SKM-1 (cell line): ENCODE results near the gene RERE.

ENCODE experiments used
- DNase-seq: peaks from one replicate; lab custom pipeline; 2025; ENCODE audit not compliant: unreplicated experiment; lab: John Stamatoyannopoulos, UW

Gene RERE

DNA sequence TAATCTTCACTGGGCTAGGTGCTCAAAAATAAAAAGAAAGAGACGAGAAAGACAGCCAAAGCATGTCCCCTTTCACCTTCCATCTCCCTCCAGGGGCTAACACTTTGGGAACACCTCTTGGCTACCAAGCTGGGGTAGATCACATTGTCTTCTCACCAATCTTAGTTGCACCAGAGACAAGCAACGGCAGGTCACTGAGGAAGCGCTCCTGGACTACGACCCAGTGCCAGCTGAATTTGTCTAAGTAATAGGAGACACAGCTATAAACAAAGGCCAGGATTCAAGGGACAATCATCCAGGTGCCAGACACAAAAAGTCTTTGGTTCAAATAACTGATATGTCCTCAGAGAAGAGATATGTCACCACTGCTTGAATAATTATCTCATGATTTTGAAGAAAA is 399.1 kb downstream of the RERE start:
- DNase-seq, result no peak

DNA sequence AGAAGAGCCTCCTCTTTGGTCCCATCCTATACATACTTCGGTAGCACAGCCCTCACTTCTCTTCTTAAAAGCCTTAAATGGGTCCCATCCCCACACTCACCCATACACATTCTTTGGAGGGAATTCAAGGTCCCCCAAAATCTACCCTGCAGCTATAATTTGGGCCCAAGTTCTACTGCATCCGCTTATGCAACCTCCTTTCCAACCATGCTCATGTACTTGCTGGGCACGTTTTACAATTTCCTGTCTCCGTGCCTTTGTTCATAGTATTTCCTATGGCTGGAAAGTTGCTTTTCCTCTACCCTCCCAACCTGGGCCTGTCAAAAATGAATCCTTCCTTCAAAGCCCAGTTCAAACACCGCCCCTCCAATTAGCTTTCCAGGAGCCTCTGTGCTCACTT is 399.8 kb downstream of the RERE start:
- no peak for DNase-seq

DNA sequence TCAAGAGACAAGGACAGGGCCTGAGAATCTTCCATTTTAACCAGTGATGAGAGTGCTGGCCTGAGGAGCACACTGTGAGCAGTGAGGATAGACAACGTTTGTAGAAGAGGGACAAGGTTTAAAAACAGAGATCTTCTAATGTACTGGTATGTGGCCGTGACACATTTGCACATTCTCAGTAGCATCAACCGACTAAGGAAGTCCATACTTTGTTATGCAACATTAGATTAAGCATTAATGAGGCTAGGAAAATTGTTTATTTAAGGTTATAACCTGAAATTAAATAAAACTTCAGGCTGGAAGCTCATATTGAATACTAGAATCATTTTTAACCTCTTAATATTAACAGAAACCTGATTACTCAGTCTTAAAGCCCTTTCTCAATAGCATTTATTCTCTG is 400.6 kb downstream of the RERE start:
- DNase-seq, result no peak

DNA sequence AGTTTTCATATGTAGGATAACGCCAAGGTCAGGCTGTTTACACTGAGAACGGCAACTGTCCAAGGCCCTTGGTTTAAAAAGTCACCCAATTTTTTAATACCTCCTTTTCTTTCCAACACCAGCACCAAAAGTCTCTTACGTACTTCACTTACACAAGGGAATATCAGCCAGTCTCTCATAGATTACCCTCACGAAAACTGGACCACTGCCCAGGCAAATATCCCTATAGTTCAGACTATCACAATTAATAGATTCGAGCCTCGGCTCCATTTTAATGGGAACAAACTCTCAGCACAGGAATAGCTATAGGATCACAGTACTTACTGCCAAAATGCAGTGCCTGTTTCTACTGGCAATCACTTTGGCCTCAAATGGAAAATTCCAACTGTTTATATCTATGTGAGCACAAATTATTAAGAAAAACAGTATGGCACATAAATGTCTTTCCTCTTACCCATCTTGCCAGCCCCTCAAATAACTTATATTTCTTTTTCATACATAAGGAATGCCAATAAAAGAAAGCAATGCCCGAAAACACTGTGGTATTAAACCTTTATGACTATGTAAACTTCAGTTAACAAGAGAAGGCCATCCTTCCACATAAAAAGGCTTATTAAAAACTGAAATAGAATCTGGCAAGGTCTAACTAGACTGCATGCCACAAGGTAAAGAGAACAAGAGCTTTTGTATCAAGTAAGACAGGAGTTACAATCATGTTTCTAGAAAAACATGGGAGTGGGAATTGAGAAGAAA is 401.7 kb downstream of the RERE start:
- no peak for DNase-seq

DNA sequence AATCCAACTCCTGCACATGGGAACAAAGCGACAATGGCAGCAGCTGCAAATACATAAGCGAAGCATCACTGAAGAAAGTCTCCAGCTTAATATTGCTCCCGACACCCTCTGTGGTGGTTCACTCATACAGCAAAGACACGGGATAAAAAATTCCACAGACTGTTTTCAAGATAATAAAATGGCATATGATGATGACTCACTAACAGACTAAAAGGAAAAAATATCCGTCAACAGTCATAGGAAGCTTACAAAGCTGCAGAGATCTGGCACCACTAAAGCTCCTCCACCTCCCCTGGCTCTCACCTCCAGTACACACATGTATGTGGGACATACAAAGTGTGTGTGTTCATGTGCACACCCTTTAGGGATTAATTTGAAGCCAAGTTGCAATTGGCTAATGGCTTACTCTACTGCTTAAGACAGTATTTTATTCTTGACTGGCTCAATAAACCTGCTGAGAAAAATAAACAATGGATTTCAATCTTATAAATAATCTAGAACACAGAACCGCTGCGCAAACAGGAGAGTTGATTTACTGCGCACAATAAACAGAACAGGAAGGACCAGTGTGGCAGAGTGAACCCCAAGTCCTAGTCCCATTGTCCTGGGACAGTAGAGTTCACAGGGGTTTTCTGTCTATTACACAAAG is 405.1 kb downstream of the RERE start:
- no peak for DNase-seq

DNA sequence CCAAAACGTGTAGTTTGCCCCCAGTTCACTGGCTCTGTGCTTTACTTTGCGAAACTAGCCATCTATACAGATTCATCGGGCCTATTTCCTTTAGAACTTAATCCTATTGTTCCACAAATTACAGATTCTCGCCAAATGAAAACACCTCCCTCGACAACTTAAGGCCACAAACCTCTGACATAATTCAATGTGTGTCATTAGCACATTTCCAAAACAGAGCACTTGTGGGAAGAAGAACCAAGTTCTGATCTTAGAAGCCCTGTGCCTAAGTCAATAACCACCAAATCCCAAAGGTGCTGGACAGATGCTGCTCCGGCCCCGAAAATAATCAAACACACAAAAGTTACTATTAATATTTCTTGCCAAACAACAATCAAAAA is 405.6 kb downstream of the RERE start:
- DNase-seq, result no peak

DNA sequence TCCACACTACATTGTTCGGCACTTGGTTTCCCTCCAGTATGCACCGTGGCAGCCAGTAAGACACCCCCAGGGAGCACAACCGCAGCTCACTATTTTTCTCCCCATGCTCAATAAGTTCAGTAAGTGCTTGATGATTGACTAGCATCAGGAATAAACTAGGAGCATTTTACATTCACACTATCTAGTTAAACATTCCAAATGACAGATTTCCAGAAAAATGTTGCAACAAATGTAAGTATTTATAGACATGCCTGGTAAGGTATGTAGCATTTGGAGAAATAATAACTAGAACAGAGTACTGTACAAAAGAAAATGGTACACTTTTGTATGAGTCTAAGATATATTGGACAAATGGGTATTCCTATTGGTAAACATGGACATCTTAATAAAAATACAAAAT is 406.6 kb downstream of the RERE start:
- no peak for DNase-seq

DNA sequence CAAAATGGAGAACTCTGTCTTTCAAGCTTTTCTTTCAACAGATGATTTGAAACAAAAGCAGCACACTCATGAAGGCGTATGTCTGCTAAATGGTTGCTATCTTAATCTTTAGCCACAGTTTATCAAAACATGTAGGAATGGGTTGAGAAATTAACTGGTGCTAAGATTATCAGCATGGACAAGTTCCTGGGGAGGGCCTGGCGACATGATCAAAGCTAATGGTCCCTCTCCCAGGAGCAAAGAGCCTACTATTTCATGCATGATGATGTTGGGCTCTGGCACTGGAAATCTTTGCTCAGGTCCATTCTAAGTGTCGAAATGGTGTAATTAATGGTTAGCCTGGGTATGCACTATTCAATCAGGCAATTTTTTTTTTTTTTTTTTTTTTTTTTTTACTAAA is 407.8 kb downstream of the RERE start:
- DNase-seq, result no peak

DNA sequence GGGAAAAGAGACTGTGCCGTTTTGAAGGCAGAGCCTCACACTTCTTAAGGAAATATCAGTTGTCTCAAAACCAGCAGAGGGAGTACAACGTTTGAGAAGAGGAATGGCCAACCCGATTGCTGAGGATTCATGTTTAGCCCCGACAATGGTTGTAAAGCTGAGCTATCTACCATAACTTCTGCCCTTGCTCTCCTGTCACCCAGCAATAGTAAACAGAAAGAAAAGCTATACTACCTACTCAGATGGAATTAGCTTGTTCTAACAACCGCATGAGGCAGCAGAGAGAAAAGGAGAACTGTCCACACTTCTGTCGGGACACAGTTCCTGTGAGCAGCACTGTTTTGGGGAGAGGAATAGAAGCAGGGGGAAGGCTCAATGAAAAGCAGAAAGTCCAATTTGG is 408.3 kb downstream of the RERE start:
- peak; percentile 25 for DNase-seq

DNA sequence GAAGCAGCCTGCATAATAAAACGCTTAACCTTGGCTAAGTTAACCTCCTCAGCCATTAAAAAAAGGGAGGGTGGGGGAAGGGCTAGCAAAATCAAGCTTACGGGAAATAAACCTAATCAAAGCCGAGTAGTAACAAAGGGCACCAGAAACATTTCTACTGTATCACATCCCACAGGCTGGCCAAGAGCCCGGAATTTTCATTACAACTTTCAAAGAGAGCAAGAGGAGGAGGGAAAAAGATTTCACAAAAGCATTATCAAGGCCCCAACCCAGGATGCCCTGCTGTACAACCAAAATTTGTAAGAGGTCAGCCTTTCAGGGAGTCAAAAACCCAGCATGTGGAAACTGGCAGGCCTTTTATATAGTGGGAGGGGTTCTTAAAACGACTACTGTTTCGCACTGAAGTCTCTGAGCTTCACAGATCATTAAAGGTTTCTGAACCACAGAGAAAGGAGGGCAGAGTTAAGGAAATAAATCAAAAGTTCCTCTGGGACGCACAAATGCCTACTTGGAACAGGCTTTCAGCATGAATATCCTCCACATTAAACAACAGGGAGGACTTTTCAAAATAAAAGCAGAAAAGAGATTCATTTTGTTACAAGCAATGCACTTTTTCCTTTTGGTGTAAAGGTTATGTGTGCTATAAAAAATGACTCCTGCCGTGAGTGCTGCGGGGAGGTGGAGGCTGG is 409.1 kb downstream of the RERE start:
- DNase-seq, result no peak

DNA sequence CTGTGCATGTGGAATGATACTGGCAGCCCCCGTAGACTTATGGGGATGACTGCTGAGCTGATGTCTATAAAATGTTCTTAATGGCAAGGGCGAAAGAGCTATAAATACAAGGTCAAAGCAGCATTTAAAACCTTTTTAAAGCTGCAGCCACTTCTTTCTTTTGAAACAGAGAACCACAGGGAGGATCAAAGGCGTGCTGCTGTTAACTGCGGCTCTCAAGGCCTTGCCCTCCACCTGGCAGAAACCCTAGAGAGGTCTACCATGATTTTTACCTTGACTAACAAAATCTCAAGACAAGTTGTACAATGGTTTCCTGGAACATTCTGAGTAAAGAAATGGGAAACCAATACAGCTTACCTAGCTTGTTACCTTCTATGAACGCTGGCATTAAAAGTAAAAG is 409.8 kb downstream of the RERE start:
- DNase-seq, result no peak

DNA sequence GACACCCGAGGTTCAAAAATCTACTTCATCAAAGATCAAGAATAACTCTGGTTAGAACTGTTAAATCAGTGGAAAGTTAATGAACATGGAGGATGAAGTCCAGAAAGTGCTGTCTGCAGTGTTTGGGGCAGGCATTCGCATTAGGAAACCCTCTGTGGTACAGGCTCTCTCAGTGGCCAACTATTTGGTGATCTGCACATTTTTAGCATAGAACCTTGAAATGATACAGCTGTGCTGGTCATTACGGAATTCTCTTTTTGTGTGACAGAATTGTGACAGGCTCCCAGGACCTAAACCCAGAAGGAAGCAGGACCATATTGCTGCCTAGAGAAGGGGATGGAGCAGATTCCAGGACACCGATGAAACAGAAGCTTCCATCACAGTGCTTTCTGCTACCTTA is 410.5 kb downstream of the RERE start:
- no peak for DNase-seq

DNA sequence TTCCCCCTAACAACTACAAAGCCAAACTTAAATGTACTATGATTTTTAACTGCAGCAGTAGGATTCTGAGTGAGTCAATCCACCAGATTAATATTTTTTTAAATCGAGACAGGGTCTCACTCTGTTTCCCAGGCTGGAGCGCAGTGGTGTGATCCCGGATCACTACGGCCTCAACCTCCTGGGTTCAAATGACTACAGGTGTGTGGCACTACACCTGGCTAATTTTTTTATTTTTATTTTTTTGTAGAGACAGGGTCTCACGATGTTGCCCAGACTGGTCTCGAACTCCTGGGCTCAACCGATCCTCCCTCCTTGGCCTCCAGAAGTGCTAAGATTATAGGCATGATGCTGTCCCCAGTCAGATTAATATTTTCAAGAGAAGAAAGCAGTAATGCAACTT is 411.4 kb downstream of the RERE start:
- DNase-seq, result no peak

DNA sequence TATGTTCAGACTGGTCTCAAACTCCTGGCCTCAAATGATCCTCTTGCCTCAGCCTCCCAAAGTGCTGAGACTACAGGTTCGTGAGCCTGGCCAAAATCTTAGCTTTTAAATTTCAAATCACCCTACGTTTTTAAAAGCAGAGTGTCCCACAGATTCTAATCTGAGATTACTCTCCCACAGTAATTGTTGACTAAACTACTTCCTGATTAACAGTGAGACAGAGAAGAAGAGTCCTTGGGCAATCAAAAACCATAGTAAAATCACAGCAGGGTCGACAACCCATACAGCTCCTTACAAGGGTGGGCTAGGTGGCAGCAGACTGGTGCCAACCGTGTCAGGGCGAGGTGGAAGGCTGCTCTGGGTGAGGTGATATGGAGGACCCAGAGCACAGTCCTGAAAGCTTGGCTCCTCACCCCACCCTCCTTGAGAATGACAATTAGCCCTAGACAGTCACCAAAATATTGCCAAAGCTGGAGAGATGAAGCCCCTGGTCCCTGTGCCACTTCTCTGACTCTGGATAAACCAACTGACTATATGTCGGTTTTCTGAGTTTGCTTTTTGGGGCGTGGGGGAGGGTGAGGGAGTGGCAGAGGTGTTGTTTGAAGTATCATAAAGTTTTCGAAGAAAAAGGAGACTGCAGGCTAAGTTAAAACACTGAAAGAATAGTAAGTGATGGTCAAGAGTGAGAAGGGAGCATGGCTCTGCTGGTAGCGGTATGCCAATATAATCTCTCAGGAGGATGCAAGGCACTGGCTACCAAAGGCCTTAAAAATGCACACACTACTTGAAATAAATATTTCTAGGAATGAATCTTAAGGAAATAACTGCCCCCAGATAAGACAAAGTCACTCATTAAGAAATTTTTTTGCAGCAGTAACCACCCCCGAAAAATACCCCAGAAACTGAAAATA is 412.7 kb downstream of the RERE start:
- no peak for DNase-seq

DNA sequence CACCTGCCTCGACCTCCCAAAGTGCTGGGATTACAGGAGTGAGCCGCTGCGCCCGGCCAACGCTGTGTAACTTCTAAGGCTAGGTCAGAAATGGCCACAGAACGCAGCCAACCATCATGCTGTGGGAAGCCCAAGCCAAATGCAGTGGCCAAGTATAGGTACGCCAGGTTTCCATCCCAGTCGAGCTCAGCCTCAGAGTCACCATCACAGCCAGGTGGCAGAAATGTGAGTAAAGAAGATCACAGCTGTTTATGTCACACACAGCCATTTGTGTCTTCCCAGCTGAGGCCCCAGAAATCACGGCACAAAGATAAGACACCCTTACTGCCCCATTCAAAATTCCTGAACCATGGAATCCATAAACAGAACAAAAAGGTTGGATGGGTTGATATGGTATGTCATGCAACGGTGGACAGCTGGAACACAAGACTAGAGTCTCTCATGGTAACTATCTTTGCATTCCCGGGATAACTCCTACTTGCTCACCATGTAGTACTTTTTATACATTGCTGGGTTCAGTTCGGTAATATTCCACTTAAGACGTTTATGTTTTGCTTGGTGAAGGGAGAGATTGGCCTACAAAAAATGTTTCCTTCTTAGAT is 415.2 kb downstream of the RERE start:
- no peak for DNase-seq

DNA sequence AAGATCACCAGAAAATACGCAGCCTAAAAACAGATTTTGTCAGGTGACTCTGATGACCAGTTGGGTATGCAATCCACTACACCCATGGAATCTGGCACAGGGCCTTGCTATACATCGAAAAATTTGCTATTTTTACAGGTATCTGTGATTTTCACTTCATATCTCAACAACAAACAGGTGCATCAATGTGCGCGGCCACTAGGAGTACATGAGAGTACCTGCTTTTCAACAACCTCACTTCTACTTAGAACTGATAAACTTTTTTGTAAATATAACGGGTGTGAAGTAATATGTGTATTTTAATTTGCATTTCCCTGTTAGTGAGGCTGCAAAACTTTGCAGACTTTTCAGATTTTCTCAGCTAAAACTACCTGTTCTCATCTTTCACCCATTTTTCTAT is 418.8 kb downstream of the RERE start:
- DNase-seq, result no peak

DNA sequence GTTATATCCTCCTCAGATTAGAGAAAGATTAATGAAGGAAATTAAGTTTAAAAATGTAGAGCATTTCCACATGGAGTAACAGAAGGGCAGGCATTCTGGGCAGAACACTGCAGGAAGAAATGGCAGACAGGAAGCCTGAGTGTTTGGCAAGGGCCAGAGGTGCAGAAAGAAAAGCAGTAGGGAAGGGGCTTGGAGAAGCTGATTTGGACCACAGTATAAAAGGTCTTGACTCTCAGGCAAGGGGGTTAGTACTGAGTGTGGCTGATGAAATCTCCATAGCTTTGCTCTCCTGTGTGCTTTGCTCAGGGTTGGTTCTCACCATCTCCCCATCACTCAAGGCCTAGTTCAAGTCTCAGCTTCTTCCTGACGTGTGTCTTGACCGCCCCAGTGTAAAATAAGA is 419.4 kb downstream of the RERE start:
- no peak for DNase-seq

DNA sequence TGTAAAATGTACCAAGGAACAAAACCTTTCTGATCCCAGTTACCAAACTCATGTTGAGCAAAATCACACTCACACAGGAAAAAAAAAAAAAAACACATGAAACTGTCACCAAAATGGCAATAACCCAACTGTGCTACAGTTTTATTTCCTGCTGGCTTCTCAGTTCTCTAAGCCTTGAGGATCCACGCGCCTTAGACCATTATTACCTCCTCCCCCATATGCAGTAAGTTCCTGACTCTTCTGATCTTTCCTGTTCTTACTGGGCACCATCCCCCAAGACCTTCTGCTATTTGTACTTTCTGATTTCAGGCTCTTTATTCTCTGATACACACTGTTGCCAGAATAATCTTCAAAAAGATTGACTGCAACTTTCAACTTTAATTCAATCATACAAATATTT is 419.9 kb downstream of the RERE start:
- DNase-seq, result no peak

DNA sequence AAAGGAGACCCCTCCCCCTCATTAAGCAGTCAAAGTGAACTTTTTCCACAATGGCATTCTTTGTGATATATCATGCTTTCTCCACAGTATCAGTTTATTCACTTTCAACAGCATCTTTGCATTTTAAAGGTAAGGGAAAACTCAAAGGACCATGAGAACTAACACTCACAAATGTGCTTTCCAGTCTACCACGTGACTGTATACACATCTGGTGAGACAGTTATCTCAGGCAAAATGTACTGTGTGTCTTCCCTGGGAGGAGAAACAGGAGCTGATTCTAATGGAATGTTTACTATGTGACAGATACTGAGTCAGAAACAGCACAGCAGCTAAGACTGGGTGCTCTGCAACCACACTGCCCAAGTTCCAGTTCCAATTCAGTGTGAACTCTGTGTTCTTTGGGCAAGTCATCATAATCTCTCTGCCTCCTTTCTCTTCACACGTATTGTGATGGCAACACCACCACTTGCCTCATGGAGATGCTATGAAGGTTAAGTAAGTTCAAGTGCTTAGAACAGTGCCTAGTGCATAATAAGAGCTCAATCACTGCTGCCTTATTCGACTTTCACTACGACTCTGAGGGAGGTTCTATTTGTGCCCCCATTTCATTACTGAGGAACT is 420.5 kb downstream of the RERE start:
- no peak for DNase-seq

DNA sequence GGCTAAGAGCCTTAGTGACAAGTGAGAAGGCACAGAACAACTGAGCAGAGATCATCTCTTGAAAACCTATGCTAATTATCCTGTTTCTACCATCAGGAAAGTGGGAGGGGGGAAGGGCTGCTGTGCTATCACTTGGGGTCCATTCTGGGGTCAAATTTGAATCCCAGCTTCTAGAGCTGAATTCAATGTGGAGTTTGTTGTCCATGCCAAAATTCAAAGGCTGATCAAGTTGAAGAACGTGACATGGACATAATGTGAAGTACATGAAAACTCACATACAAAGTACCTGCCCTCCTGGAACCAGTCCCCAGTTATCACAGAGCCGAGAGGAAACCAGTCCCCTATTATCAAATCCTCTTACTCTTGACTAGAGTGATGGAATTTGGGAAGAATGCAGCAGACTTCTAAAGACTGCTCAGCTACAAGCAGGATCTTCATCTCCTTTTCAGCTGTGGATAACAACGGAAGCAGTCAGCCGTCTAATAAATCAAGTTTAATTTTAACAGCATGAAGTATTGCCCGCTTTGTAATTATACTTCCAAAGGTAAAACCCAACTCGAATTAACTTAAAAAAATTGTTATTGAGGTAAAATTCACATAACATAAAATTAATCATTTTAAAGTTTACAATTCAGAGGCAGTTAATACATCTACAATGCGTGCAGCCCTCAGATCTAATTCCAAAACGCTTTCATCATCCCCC is 421.2 kb downstream of the RERE start:
- DNase-seq, result no peak
